Neural progenitor cell (in vitro differentiated cells): ENCODE measurements around the gene MIPEP. TPM values are rescaled to one million over a fixed set of nuclear protein-coding genes. Genes with fewer than 3 reads are reported as not detected.

Experiments
- DNase-seq: peaks from one replicate; pipeline ENCODE4 v3.0.0-alpha.2; 2016; ENCODE audit warnings: low spot score
- H2AFZ ChIP-seq: fragments of 200-600 bp; sonication (generic); replicated peaks from 2 replicates; pipeline ENCODE4 v1.6.1; 2016; ENCODE audit warnings: antibody characterized with exemption
- H3F3A ChIP-seq: fragments of 200-600 bp; sonication (generic); 2 replicates; pipeline ENCODE4 v1.6.1; 2016; ENCODE audit warnings: antibody characterized with exemption, low read depth
- H3K27ac ChIP-seq: fragments of 200-600 bp; sonication (generic); 2 replicates; pipeline ENCODE4 v1.5.1; 2016; ENCODE audit warnings: mild to moderate bottlenecking
- H3K27me3 ChIP-seq: fragments of 200-600 bp; sonication (generic); 2 replicates; pipeline ENCODE4 v1.6.1; 2016; ENCODE audit warnings: mild to moderate bottlenecking, moderate library complexity
- H3K36me3 ChIP-seq: fragments of 200-600 bp; sonication (generic); 2 replicates; pipeline ENCODE4 v1.5.1; 2016
- H3K4me1 ChIP-seq: fragments of 200-600 bp; sonication (generic); 2 replicates; pipeline ENCODE4 v1.6.1; 2016; ENCODE audit warnings: mixed run types
- H3K4me2 ChIP-seq: fragments of 200-600 bp; sonication (generic); 2 replicates; pipeline ENCODE4 v1.6.1; 2016
- H3K4me3 ChIP-seq: fragments of 200-600 bp; sonication (generic); 2 replicates; pipeline ENCODE4 v1.5.1; 2016
- H3K79me2 ChIP-seq: fragments of 200-600 bp; sonication (generic); 2 replicates; pipeline ENCODE4 v1.6.1; 2016; ENCODE audit warnings: low read depth
- H3K9ac ChIP-seq: fragments of 200-600 bp; sonication (generic); 2 replicates; pipeline ENCODE4 v1.6.1; 2016
- H3K9me3 ChIP-seq: fragments of 200-600 bp; sonication (generic); 2 replicates; pipeline ENCODE4 v1.5.1; 2016; ENCODE audit warnings: low read depth
- H4K20me1 ChIP-seq: fragments of 200-600 bp; sonication (generic); 2 replicates; pipeline ENCODE4 v1.6.1; 2016; ENCODE audit warnings: low read depth
- H3K27ac Mint-ChIP-seq: 3 replicates; pipeline ENCODE4 v1.8.0; 2021; ENCODE audit warnings: mixed read lengths
- H3K27me3 Mint-ChIP-seq: 2 replicates; pipeline ENCODE4 v1.8.0; 2022; ENCODE audit warnings: low read depth, mild to moderate bottlenecking, inconsistent platforms, moderate library complexity, mixed read lengths; ENCODE audit not compliant: insufficient read depth
- H3K36me3 Mint-ChIP-seq: 3 replicates; pipeline ENCODE4 v1.8.0; 2021; ENCODE audit warnings: mixed read lengths
- H3K4me1 Mint-ChIP-seq: 3 replicates; pipeline ENCODE4 v1.8.0; 2021; ENCODE audit warnings: mixed read lengths
- H3K4me3 Mint-ChIP-seq: 3 replicates; pipeline ENCODE4 v1.8.0; 2021; ENCODE audit warnings: mild to moderate bottlenecking, moderate library complexity, mixed read lengths
- H3K9me3 Mint-ChIP-seq: 3 replicates; pipeline ENCODE4 v1.8.0; 2020; ENCODE audit warnings: mixed read lengths
- EZH2 ChIP-seq: fragments of 200-600 bp; sonication (generic); IDR thresholded peaks from 2 replicates; pipeline ENCODE4 v1.6.1; 2017; ENCODE audit warnings: antibody characterized with exemption, mild to moderate bottlenecking, moderate library complexity
- EZH2phosphoT487 ChIP-seq: fragments of 200-600 bp; sonication (generic); IDR thresholded peaks from 2 replicates; pipeline ENCODE4 v1.6.1; 2017; ENCODE audit warnings: antibody characterized with exemption
- total RNA-seq: library from RNA; depleted of rRNA; stranded (reverse); fragments of >200 nt; gene quantifications from 2 replicates; pipeline ENCODE4 v1.2.3, GENCODE V29; 2015; ENCODE audit warnings: low replicate concordance
- TF ChIP-seq, protein P1 (sequence below): fragments of 200-600 bp; sonication (generic); IDR thresholded peaks from 2 replicates; pipeline ENCODE4 v1.5.1; 2017; ENCODE audit warnings: antibody characterized with exemption, mild to moderate bottlenecking

The MIPEP gene
- total RNA-seq, 1 donor from 2014 or later, result 22.8 TPM

DNA sequence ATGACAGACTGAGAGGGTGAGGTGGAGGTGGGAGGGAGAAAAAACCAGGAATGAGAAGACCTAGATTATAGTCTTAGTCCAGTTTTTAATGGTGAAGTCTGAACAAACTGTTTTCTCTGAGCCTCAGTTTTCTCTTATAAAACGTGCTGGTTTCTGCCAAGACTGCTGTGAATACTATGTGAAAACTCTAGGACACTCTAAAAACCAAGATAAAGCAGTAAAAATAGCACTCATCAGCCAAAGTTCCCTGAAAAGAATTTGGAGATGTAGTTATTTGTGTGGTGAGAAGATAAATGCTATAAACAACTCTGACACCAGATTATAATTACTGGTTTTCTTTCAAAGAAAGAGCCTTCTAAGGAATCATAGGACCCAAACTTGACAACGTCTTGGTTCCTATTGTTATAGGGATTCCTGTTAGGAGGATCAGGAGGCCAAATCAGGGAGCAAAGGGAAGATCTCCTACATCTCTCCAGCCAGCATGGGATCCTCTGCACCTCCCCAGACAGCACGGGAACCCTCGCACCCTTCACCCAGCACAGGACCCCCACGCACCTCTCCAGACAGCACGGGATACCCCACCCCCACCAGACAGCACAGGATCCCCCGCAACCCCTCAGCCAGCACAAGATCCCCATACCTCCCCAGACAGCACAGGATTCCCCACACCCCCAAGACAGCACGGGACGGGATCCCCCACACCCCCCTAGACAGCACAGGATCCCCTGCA is 130.2 kb downstream of the MIPEP start:
- Histone ChIP-seq H4K20me1 (no peaks in the 10 kb centered on the region), H3K4me1 (peaks cover 5% of the 10 kb centered on the region), H3K79me2 (no peaks in the 10 kb centered on the region), H3K4me2 (no peak overlapping the region), H3K36me3 (no peaks in the 10 kb centered on the region), H3K9me3 (no peaks in the 10 kb centered on the region), H3K27me3 (no peaks in the 10 kb centered on the region), H3K4me3 (no peak overlapping the region), H3K27ac (no peak overlapping the region), H3F3A (no peaks in the 10 kb centered on the region), H3K9ac (no peak overlapping the region), H2AFZ (no peak overlapping the region)
- Mint-ChIP-seq H3K27ac (peak overlapping the region; percentile 83), H3K9me3 (no peaks in the 10 kb centered on the region), H3K4me3 (no peak overlapping the region), H3K4me1 (peaks cover 25% of the 10 kb centered on the region), H3K36me3 (peaks cover 2% of the 10 kb centered on the region), H3K27me3 (no peaks in the 10 kb centered on the region)
- no peak for DNase-seq
- TF ChIP-seq EZH2phosphoT487 (no peak), EZH2 (no peak)
- TF ChIP-seq, protein P1, sequence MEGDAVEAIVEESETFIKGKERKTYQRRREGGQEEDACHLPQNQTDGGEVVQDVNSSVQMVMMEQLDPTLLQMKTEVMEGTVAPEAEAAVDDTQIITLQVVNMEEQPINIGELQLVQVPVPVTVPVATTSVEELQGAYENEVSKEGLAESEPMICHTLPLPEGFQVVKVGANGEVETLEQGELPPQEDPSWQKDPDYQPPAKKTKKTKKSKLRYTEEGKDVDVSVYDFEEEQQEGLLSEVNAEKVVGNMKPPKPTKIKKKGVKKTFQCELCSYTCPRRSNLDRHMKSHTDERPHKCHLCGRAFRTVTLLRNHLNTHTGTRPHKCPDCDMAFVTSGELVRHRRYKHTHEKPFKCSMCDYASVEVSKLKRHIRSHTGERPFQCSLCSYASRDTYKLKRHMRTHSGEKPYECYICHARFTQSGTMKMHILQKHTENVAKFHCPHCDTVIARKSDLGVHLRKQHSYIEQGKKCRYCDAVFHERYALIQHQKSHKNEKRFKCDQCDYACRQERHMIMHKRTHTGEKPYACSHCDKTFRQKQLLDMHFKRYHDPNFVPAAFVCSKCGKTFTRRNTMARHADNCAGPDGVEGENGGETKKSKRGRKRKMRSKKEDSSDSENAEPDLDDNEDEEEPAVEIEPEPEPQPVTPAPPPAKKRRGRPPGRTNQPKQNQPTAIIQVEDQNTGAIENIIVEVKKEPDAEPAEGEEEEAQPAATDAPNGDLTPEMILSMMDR, result no peak

DNA sequence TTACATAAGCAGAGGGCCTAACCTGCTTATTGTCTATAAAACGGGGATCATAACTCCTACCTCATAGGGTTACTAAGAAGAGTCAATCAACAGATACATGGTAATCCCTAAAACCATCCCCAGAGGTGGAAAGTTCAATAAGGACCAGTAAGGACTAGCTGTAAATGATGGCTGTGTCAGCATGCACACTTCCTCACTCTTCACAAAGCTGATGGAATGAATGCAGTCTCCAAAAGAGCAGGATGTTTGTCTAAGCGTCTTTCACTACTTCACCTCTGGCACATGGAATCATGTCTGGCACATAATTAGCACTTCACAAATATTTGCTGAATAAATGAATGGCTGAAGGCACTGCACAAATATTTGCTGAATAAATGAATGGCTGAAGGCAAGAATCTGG is 134.2 kb downstream of the MIPEP start:
- Mint-ChIP-seq H3K4me3 (no peak overlapping the region), H3K27me3 (peaks cover 2% of the 10 kb centered on the region), H3K9me3 (no peaks in the 10 kb centered on the region), H3K4me1 (peaks cover 27% of the 10 kb centered on the region), H3K27ac (peak overlapping the region; percentile 26), H3K36me3 (peaks cover 2% of the 10 kb centered on the region)
- no peaks in the 10 kb centered on the region for H3K9me3 ChIP-seq
- no peaks in the 10 kb centered on the region for H3K36me3 ChIP-seq
- no peak for DNase-seq
- no peaks in the 10 kb centered on the region for H3F3A ChIP-seq
- no peak overlapping the region for H3K4me2 ChIP-seq
- no peak overlapping the region for H2AFZ ChIP-seq
- no peaks in the 10 kb centered on the region for H3K27me3 ChIP-seq
- H3K4me1 ChIP-seq, result peaks cover 14% of the 10 kb centered on the region
- no peaks in the 10 kb centered on the region for H3K79me2 ChIP-seq
- no peaks in the 10 kb centered on the region for H4K20me1 ChIP-seq
- no peak overlapping the region for H3K4me3 ChIP-seq
- TF ChIP-seq EZH2 (no peak), EZH2phosphoT487 (no peak)
- TF ChIP-seq, protein P1, result no peak
- no peak overlapping the region for H3K9ac ChIP-seq
- no peak overlapping the region for H3K27ac ChIP-seq

DNA sequence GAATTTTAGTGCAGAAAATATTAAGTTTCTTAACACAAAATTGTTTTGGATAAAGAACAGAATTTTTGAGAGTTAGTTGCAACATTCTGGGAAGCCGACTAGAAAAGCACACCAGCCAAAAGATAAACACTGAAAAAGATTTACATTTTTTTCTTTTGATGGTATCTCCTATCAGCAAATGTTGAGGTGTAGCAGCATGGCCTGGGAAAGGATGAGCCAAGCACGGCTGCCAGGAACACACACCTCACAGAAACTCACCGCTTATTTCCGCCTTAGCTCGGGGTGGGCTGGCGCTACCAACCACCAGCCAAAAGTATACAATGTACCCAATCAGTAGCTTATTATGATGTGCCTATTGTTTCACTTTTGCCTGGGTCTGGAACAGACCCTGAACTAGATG is 134.7 kb downstream of the MIPEP start:
- no peak overlapping the region for H3K27ac ChIP-seq
- no peak overlapping the region for H3K9ac ChIP-seq
- no peak overlapping the region for H2AFZ ChIP-seq
- H3K9me3 Mint-ChIP-seq, result no peaks in the 10 kb centered on the region
- DNase-seq, result no peak
- H3K4me3 Mint-ChIP-seq, result no peak overlapping the region
- H3K27ac Mint-ChIP-seq, result peak overlapping the region; percentile 8
- H3K27me3 ChIP-seq, result no peaks in the 10 kb centered on the region
- no peaks in the 10 kb centered on the region for H4K20me1 ChIP-seq
- peaks cover 2% of the 10 kb centered on the region for H3K36me3 Mint-ChIP-seq
- H3K4me1 ChIP-seq, result peaks cover 14% of the 10 kb centered on the region
- H3K4me2 ChIP-seq, result no peak overlapping the region
- H3K4me1 Mint-ChIP-seq, result peaks cover 30% of the 10 kb centered on the region
- H3F3A ChIP-seq, result no peaks in the 10 kb centered on the region
- TF ChIP-seq EZH2phosphoT487 (no peak), EZH2 (no peak)
- TF ChIP-seq, protein P1, result no peak
- H3K9me3 ChIP-seq, result no peaks in the 10 kb centered on the region
- no peak overlapping the region for H3K4me3 ChIP-seq
- peaks cover 2% of the 10 kb centered on the region for H3K27me3 Mint-ChIP-seq
- no peaks in the 10 kb centered on the region for H3K79me2 ChIP-seq
- no peaks in the 10 kb centered on the region for H3K36me3 ChIP-seq
